HepG2 (cell line): ENCODE data around the gene CACNA2D1. TPM values are rescaled to one million over a fixed set of nuclear protein-coding genes. Genes with fewer than 3 reads are reported as not detected.

ENCODE experiments used
- ATAC-seq: fragments of 200-7000 bp; cut with Tn5 transposase; 3 replicates; pipeline ENCODE4 v1.9.1; 2020; ENCODE audit warnings: mild to moderate bottlenecking, moderate library complexity
- BruUV-seq: library from RNA; stranded (reverse); fragments of 400-500 nt; replicated peaks from 2 replicates; lab custom pipeline; 2021; lab: Mats Ljungman, UMichigan
- CTCF ChIA-PET: fragments of 300-600 bp; formaldehyde crosslinking; extraction: SDS; loops from one replicate; lab custom pipeline; 2021; ENCODE audit warnings: low total read pairs, inconsistent platforms, low intra/inter-chr PET ratio; lab: Yijun Ruan, JAX
- POLR2A ChIA-PET: fragments of 350-600 bp; sonication (Branson Sonifier 250); formaldehyde crosslinking; loops from one replicate; lab custom pipeline; 2020; ENCODE audit warnings: antibody characterized with exemption, inconsistent platforms; lab: Yijun Ruan, JAX
- DNase-seq: peaks from one replicate; pipeline ENCODE4 v3.0.0-alpha.2; 2015; ENCODE audit warnings: low spot score
- FAIRE-seq: peaks from 3 replicates; lab custom pipeline; 2011; peaks lifted over from hg19 to GRCh38; lab: Jason Lieb, UNC
- H2AFZ ChIP-seq: one replicate; pipeline ENCODE4 v1.6.1; 2011; ENCODE audit warnings: low read length, inconsistent platforms
- H3K27ac ChIP-seq: fragments of 300-600 bp; 3 replicates; pipeline ENCODE4 v1.8.0; 2011; ENCODE audit warnings: mixed run types, mild to moderate bottlenecking, mixed read lengths, low read length, inconsistent platforms; ENCODE audit not compliant: insufficient read depth; ENCODE audit errors: extremely low read length
- H3K27me3 ChIP-seq, 2 experiments: fragments of 200-600 bp in 1 of 2; 2 replicates in 1 of 2; 3 replicates in 1 of 2; pipeline versions ENCODE4 v1.6.0 to v1.8.0; 2011; ENCODE audit warnings: low read length in 2 of 2, mild to moderate bottlenecking in 2 of 2, moderate library complexity in 2 of 2, inconsistent platforms in 1 of 2; ENCODE audit not compliant: insufficient read depth in 2 of 2, control insufficient read depth in 1 of 2
- H3K36me3 ChIP-seq, 2 experiments: fragments of 200-600 bp in 1 of 2; replicated peaks in 1 of 2; 2 replicates in 1 of 2; 3 replicates in 1 of 2; pipeline versions ENCODE4 v1.5.1 to v1.8.0; 2011; ENCODE audit warnings: low read length in 2 of 2, inconsistent platforms in 1 of 2; ENCODE audit not compliant: insufficient read depth in 2 of 2, control insufficient read depth in 1 of 2
- H3K4me1 ChIP-seq: 2 replicates; pipeline ENCODE4 v1.5.1; 2012; ENCODE audit warnings: low read length, inconsistent platforms; ENCODE audit not compliant: insufficient read depth
- H3K4me2 ChIP-seq: 2 replicates; pipeline ENCODE4 v1.6.0; 2011; ENCODE audit warnings: low read depth, low read length, inconsistent platforms
- H3K4me3 ChIP-seq, 3 experiments: fragments of 200-600 bp in 1 of 3; sonication (generic), shearing (Covaris generic) in 1 of 3; replicated peaks in 1 of 3; 2 replicates each; pipeline ENCODE4 v1.5.1; 2011 to 2016; ENCODE audit warnings: low read length in 3 of 3, inconsistent platforms in 2 of 3, low read depth in 2 of 3, mild to moderate bottlenecking in 2 of 3, control low read depth in 1 of 3, mixed read lengths in 1 of 3; ENCODE audit not compliant: insufficient read depth in 1 of 3
- H3K79me2 ChIP-seq: one replicate; pipeline ENCODE4 v1.6.1; 2011; ENCODE audit warnings: low read length, inconsistent platforms; ENCODE audit not compliant: insufficient read depth
- H3K9ac ChIP-seq: 2 replicates; pipeline ENCODE4 v1.6.0; 2011; ENCODE audit warnings: mild to moderate bottlenecking, low read depth, low read length, inconsistent platforms; ENCODE audit not compliant: insufficient read depth
- H3K9me3 ChIP-seq: 2 replicates; pipeline ENCODE4 v1.5.1; 2012; ENCODE audit warnings: mild to moderate bottlenecking, low read length
- H4K20me1 ChIP-seq: 2 replicates; pipeline ENCODE4 v1.6.0; 2011; ENCODE audit warnings: inconsistent platforms, mild to moderate bottlenecking, low read length, moderate library complexity; ENCODE audit not compliant: insufficient read depth
- CERS6 ChIP-seq: sonication (generic); formaldehyde crosslinking; IDR thresholded peaks from 2 replicates; pipeline ENCODE4 v1.5.0; 2020; ENCODE audit warnings: missing genetic modification reagents
- EP300 ChIP-seq, 3 experiments: sonication (generic) in 1 of 3; formaldehyde crosslinking in 1 of 3; IDR thresholded peaks; 2 replicates each; pipeline versions ENCODE4 v1.5.1 to v1.6.1; 2011 to 2020; ENCODE audit warnings: low read depth in 2 of 3, low read length in 2 of 3, borderline replicate concordance in 1 of 3, improper control_type of control experiment in 1 of 3, mild to moderate bottlenecking in 1 of 3, missing genetic modification reagents in 1 of 3, moderate library complexity in 1 of 3
- FOXJ3 ChIP-seq: sonication (generic); formaldehyde crosslinking; IDR thresholded peaks from 2 replicates; pipeline ENCODE4 v1.4.0; 2020; ENCODE audit warnings: missing genetic modification reagents, mild to moderate bottlenecking, borderline replicate concordance
- MYC ChIP-seq: sonication (generic); formaldehyde crosslinking; IDR thresholded peaks from 2 replicates; pipeline ENCODE4 v1.9.0; 2021; ENCODE audit warnings: missing genetic modification reagents, borderline replicate concordance
- NCOA2 ChIP-seq: sonication (generic); formaldehyde crosslinking; IDR thresholded peaks from 2 replicates; pipeline ENCODE4 v1.8.0; 2022; ENCODE audit warnings: inconsistent platforms
- NCOR1 ChIP-seq: fragments of 200-600 bp; sonication (generic); IDR thresholded peaks from 2 replicates; pipeline ENCODE4 v1.7.0; 2017; ENCODE audit warnings: antibody characterized with exemption, low read length, borderline replicate concordance
- NPAS2 ChIP-seq: sonication (generic); formaldehyde crosslinking; IDR thresholded peaks from 2 replicates; pipeline ENCODE4 v1.8.0; 2022; ENCODE audit warnings: mild to moderate bottlenecking, missing genetic modification reagents, borderline replicate concordance
- POGK ChIP-seq: sonication (generic); formaldehyde crosslinking; conservative IDR thresholded peaks from 2 replicates; pipeline ENCODE4 v1.8.0; 2022; ENCODE audit warnings: mild to moderate bottlenecking, moderate library complexity, missing genetic modification reagents
- RAD21 ChIP-seq: fragments of 450-650 bp; formaldehyde crosslinking; IDR thresholded peaks from 2 replicates; pipeline ENCODE4 v1.5.0; 2020; ENCODE audit warnings: mild to moderate bottlenecking
- RFXAP ChIP-seq: sonication (generic); formaldehyde crosslinking; IDR thresholded peaks from 2 replicates; pipeline ENCODE4 v1.4.0; 2020; ENCODE audit warnings: missing genetic modification reagents, borderline replicate concordance
- ZBTB46 ChIP-seq: sonication (generic); formaldehyde crosslinking; IDR thresholded peaks from 2 replicates; pipeline ENCODE4 v1.4.0; 2020; ENCODE audit warnings: mild to moderate bottlenecking, missing genetic modification reagents, borderline replicate concordance
- ZFP36L1 ChIP-seq: sonication (generic); formaldehyde crosslinking; IDR thresholded peaks from 2 replicates; pipeline ENCODE4 v1.8.0; 2022; ENCODE audit warnings: mild to moderate bottlenecking, missing genetic modification reagents, moderate library complexity
- ZNF484 ChIP-seq: sonication (generic); formaldehyde crosslinking; IDR thresholded peaks from 2 replicates; pipeline ENCODE4 v1.5.1; 2020; ENCODE audit warnings: mild to moderate bottlenecking, low read depth, missing genetic modification reagents, borderline replicate concordance
- ZNF510 ChIP-seq: sonication (generic); formaldehyde crosslinking; IDR thresholded peaks from 2 replicates; pipeline ENCODE4 v1.4.0; 2020; ENCODE audit warnings: low read depth, mild to moderate bottlenecking, missing genetic modification reagents
- ZNF704 ChIP-seq: sonication (generic); formaldehyde crosslinking; IDR thresholded peaks from 2 replicates; pipeline ENCODE4 v1.8.1; 2023; ENCODE audit warnings: mild to moderate bottlenecking, inconsistent platforms, moderate library complexity, missing genetic modification reagents, borderline replicate concordance
- ZNF724P ChIP-seq: sonication (generic); formaldehyde crosslinking; IDR thresholded peaks from 2 replicates; pipeline ENCODE4 v1.8.0; 2022; ENCODE audit warnings: missing genetic modification reagents, borderline replicate concordance
- WGBS: methylation state at CpG from one replicate; pipeline ENCODE4 v1.1.6; 2017; ENCODE audit warnings: low lambda C conversion rate; 5-methylcytosine and 5-hydroxymethylcytosine counted together
- in situ Hi-C: cut with HindIII; loops from 2 replicates; pipeline ENCODE4 v1.10.0; 2017; ENCODE audit warnings: low pct_unique_long_range_greater_than_20kb; ENCODE audit not compliant: extremely low pct_ligation_motif_present
- intact Hi-C: fragments of 100-400 bp; cut with micrococcal nuclease; formaldehyde crosslinking; loops from one replicate; pipeline ENCODE4 v1.10.0; 2022; ENCODE audit not compliant: unreplicated experiment
- polyA plus RNA-seq, 8 experiments: library from polyadenylated mRNA; depleted of rRNA in 3 of 8; stranded (reverse) in 7 of 8; unstranded in 1 of 8; fragments of >200 nt; fragmentation: Illumina TruSeq in 4 of 8; extraction: Trizol in 4 of 8; gene quantifications; 2 replicates each; pipeline versions ENCODE4 v1.2.1 to v1.2.3, GENCODE V29; 2011 to 2016; ENCODE audit warnings: low read depth in 4 of 8, missing spikeins in 1 of 8, mixed read lengths in 1 of 8; ENCODE audit not compliant: insufficient read depth in 1 of 8
- total RNA-seq, 5 experiments: library from RNA; depleted of rRNA; stranded (reverse); fragments of >200 nt; fragmentation: Illumina TruSeq; extraction: Trizol; gene quantifications; 2 replicates each; pipeline ENCODE4 v1.2.3, GENCODE V29; 2016; ENCODE audit warnings: low read depth in 1 of 5
- TF ChIP-seq, protein P1 (sequence below): sonication (generic); formaldehyde crosslinking; IDR thresholded peaks from 2 replicates; pipeline ENCODE4 v1.4.0; 2020; ENCODE audit warnings: low read depth, mild to moderate bottlenecking, missing genetic modification reagents

CACNA2D1 gene
- total and polyA plus RNA-seq, 2 of the 13 experiments (the other 11 are each of a cell fraction or from before 2014, with no cell fraction given): not detected

DNA sequence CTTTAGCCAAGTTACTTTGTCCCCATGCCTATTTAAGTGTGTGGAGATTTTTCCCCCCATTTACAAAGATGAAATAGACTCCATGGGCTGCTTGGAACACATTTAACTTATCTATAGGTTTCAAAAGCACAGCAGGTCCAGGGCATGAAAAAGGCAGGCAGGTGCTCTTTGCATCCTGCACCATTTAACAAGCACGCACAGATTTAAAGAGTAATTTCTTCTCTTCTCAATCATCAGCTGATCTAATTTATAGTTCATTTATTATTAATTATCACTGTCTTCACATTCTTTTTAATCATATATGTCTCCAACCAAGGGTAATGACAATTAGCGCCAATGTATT, 156.8 kb downstream of the CACNA2D1 start:
- ChIA-PET POLR2A (no interaction called here), CTCF (no interaction called here)
- FAIRE-seq: no peak
- Histone ChIP-seq H4K20me1 (no peaks in the 10 kb centered on the region), H2AFZ (no peak overlapping the region), H3K36me3 (no peaks in the 10 kb centered on the region), H3K79me2 (no peaks in the 10 kb centered on the region), H3K4me3 (no peak overlapping the region), H3K4me1 (no peaks in the 10 kb centered on the region), H3K4me2 (no peak overlapping the region), H3K27ac (no peak overlapping the region), H3K9me3 (no peaks in the 10 kb centered on the region), H3K27me3 (no peaks in the 10 kb centered on the region), H3K9ac (no peak overlapping the region)
- BruUV-seq: no TSS peak
- in situ Hi-C loops (no loop called here), intact Hi-C loops (no loop called here)
- DNase-seq: no peak
- ATAC-seq: no peak
- WGBS: 84% methylated on average over 2 of the region's 2 CpGs
- TF ChIP-seq ZNF484 (CRISPR knock-in tag) (no peak), POGK (CRISPR knock-in tag) (no peak), NCOR1 (no peak), RAD21 (no peak), ZNF704 (CRISPR knock-in tag) (no peak), ZBTB46 (CRISPR knock-in tag) (no peak), RFXAP (CRISPR knock-in tag) (no peak), NCOA2 (no peak), FOXJ3 (CRISPR knock-in tag) (no peak), NPAS2 (no peak), CERS6 (CRISPR knock-in tag) (no peak), MYC (CRISPR knock-in tag) (no peak), ZNF510 (CRISPR knock-in tag) (no peak), ZNF724P (no peak), EP300 (IDR thresholded peaks at IDR 0.05; ENCODE audit: low read depth in 2 of 2, low read length in 2 of 2) (no peak), EP300 (CRISPR knock-in tag; IDR thresholded peaks at IDR 0.05; ENCODE audit: borderline replicate concordance) (no peak), ZFP36L1 (CRISPR knock-in tag) (no peak)
- TF ChIP-seq, protein P1, sequence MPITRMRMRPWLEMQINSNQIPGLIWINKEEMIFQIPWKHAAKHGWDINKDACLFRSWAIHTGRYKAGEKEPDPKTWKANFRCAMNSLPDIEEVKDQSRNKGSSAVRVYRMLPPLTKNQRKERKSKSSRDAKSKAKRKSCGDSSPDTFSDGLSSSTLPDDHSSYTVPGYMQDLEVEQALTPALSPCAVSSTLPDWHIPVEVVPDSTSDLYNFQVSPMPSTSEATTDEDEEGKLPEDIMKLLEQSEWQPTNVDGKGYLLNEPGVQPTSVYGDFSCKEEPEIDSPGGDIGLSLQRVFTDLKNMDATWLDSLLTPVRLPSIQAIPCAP (CRISPR knock-in tag): no peak
